Stimulated activated CD8-positive, alpha-beta memory T cell treated with anti-CD3 and anti-CD28 coated beads, Interleukin-7, amount 100 ng/mL, for 4 hours (primary cell): Measurements from ENCODE around the gene GPRIN2.

ENCODE experiments used
- DNase-seq, 2 donors: peaks; one replicate each; pipeline ENCODE4 v3.0.0-alpha.2; 2020; ENCODE audit warnings: low read depth in 2 of 2

GPRIN2 gene

GRCh38 chr10:46549171-46550075 is 7.0 kb downstream of the GPRIN2 start:
- DNase-seq, result no peak

GRCh38 chr10:46548498-46549090 is 7.9 kb downstream of the GPRIN2 start:
- DNase-seq, result no peak

GRCh38 chr10:46547541-46548497 is 8.6 kb downstream of the GPRIN2 start:
- no peak for DNase-seq

- DNase-seq, result no peak
Measured at GRCh38 chr10:46546591-46547540, 9.6 kb downstream of the GPRIN2 start.

- no peak for DNase-seq
Measured at GRCh38 chr10:46545861-46546590, 10.4 kb downstream of the GPRIN2 start.

GRCh38 chr10:46544989-46545791 is 11.3 kb downstream of the GPRIN2 start:
- DNase-seq, result no peak

- no peak for DNase-seq
Measured at GRCh38 chr10:46543466-46544377, 12.7 kb downstream of the GPRIN2 start.

- no peak for DNase-seq
Measured at GRCh38 chr10:46542567-46543465, 13.6 kb downstream of the GPRIN2 start.

GRCh38 chr10:46541735-46542566 is 14.5 kb downstream of the GPRIN2 start:
- DNase-seq, result no peak

GRCh38 chr10:46541017-46541661 is 15.3 kb downstream of the GPRIN2 start:
- no peak for DNase-seq

GRCh38 chr10:46540412-46541016 is 15.9 kb downstream of the GPRIN2 start:
- no peak for DNase-seq

- DNase-seq, result no peak
Measured at GRCh38 chr10:46539596-46540411, 16.7 kb downstream of the GPRIN2 start.

GRCh38 chr10:46538717-46539426 is 17.6 kb downstream of the GPRIN2 start:
- DNase-seq, result no peak

GRCh38 chr10:46538155-46538554 is 18.3 kb downstream of the GPRIN2 start:
- DNase-seq, result no peak
